Nephron (organoid): Measurements from ENCODE around the gene CDK11B.

Experiments used
- H3K27ac Mint-ChIP-seq, 3 experiments: 2 replicates each; pipeline ENCODE4 v1.8.0; 2020; ENCODE audit warnings: mixed read lengths in 3 of 3, mild to moderate bottlenecking in 2 of 3, moderate library complexity in 1 of 3
- H3K27me3 Mint-ChIP-seq: 2 replicates; pipeline ENCODE4 v1.8.0; 2021; ENCODE audit warnings: low read depth, mild to moderate bottlenecking, moderate library complexity, mixed read lengths
- H3K36me3 Mint-ChIP-seq: 2 replicates; pipeline ENCODE4 v1.8.0; 2020; ENCODE audit warnings: low read depth, mixed read lengths
- H3K4me1 Mint-ChIP-seq: 2 replicates; pipeline ENCODE4 v1.8.0; 2020; ENCODE audit warnings: mixed read lengths
- H3K4me3 Mint-ChIP-seq, 3 experiments: 2 replicates each; pipeline ENCODE4 v1.8.0; 2020; ENCODE audit warnings: mild to moderate bottlenecking in 3 of 3, mixed read lengths in 3 of 3, moderate library complexity in 2 of 3
- H3K9me3 Mint-ChIP-seq: 2 replicates; pipeline ENCODE4 v1.8.0; 2020; ENCODE audit warnings: mixed read lengths
- CTCF ChIP-seq, 3 experiments: fragments of 200-600 bp; sonication (generic); IDR thresholded peaks; one replicate each; pipeline ENCODE4 v1.5.0; 2021; ENCODE audit warnings: antibody characterized with exemption in 3 of 3; ENCODE audit not compliant: unreplicated experiment in 3 of 3

CDK11B gene

GRCh38 chr1:1622788-1623094 is 36.1 kb downstream of the CDK11B start:
- H3K36me3 Mint-ChIP-seq, result no peaks in the 10 kb centered on the region
- H3K27ac Mint-ChIP-seq, result no peak overlapping the region
- no peak for TF ChIP-seq CTCF (IDR thresholded peaks at IDR 0.05; ENCODE audit: unreplicated experiment in 3 of 3)
- no peaks in the 10 kb centered on the region for H3K4me1 Mint-ChIP-seq
- H3K27me3 Mint-ChIP-seq, result no peaks in the 10 kb centered on the region
- peak overlapping the region in 2 of 3 experiments; percentile 11 to 63 for H3K4me3 Mint-ChIP-seq
- no peaks in the 10 kb centered on the region for H3K9me3 Mint-ChIP-seq

GRCh38 chr1:1622010-1622787 is 36.6 kb downstream of the CDK11B start:
- no peak for TF ChIP-seq CTCF (IDR thresholded peaks at IDR 0.05; ENCODE audit: unreplicated experiment in 3 of 3)
- H3K27ac Mint-ChIP-seq, result no peak overlapping the region
- no peaks in the 10 kb centered on the region for H3K27me3 Mint-ChIP-seq
- peaks cover 5% of the 10 kb centered on the region for H3K4me1 Mint-ChIP-seq
- H3K4me3 Mint-ChIP-seq, result peak overlapping the region in 1 of 3 experiments; percentile 39
- no peaks in the 10 kb centered on the region for H3K9me3 Mint-ChIP-seq
- no peaks in the 10 kb centered on the region for H3K36me3 Mint-ChIP-seq

- no peak overlapping the region for H3K4me3 Mint-ChIP-seq
- H3K27ac Mint-ChIP-seq, result no peak overlapping the region
- H3K4me1 Mint-ChIP-seq, result peaks cover 7% of the 10 kb centered on the region
- no peak for TF ChIP-seq CTCF (IDR thresholded peaks at IDR 0.05; ENCODE audit: unreplicated experiment in 3 of 3)
- no peaks in the 10 kb centered on the region for H3K36me3 Mint-ChIP-seq
- H3K27me3 Mint-ChIP-seq, result no peaks in the 10 kb centered on the region
- H3K9me3 Mint-ChIP-seq, result no peaks in the 10 kb centered on the region
Observed at GRCh38 chr1:1621173-1622009, 37.4 kb downstream of the CDK11B start.

- Mint-ChIP-seq H3K36me3 (no peaks in the 10 kb centered on the region), H3K27ac (no peak overlapping the region), H3K27me3 (no peaks in the 10 kb centered on the region), H3K4me1 (peaks cover 7% of the 10 kb centered on the region), H3K4me3 (no peak overlapping the region), H3K9me3 (no peaks in the 10 kb centered on the region)
- no peak for TF ChIP-seq CTCF (IDR thresholded peaks at IDR 0.05; ENCODE audit: unreplicated experiment in 3 of 3)
Observed at GRCh38 chr1:1620433-1621139, 38.2 kb downstream of the CDK11B start.

- H3K9me3 Mint-ChIP-seq, result no peaks in the 10 kb centered on the region
- H3K4me1 Mint-ChIP-seq, result peaks cover 7% of the 10 kb centered on the region
- H3K4me3 Mint-ChIP-seq, result no peak overlapping the region
- TF ChIP-seq CTCF (IDR thresholded peaks at IDR 0.05; ENCODE audit: unreplicated experiment in 3 of 3), result no peak
- no peak overlapping the region for H3K27ac Mint-ChIP-seq
- no peaks in the 10 kb centered on the region for H3K36me3 Mint-ChIP-seq
- no peaks in the 10 kb centered on the region for H3K27me3 Mint-ChIP-seq
Observed at GRCh38 chr1:1619917-1620361, 38.9 kb downstream of the CDK11B start.
